Sigmoid colon (tissue), 4 donors: ENCODE results near the gene STXBP5.

Experiments
- CTCF ChIP-seq, 4 experiments: fragments of 450-650 bp in 3 of 4; fragments of 200-600 bp in 1 of 4; IDR thresholded peaks; one replicate each; pipeline ENCODE4 v1.5.1; 2016 to 2019; ENCODE audit warnings: antibody characterized with exemption in 4 of 4, mild to moderate bottlenecking in 3 of 4, moderate library complexity in 2 of 4
- EP300 ChIP-seq, 4 donors: sonication (generic); formaldehyde crosslinking; IDR thresholded peaks; one replicate each; pipeline ENCODE4 v1.6.1; 2017; ENCODE audit warnings: antibody characterized with exemption in 4 of 4
- POLR2A ChIP-seq, 2 donors: fragments of 450-650 bp; IDR thresholded peaks; one replicate each; pipeline ENCODE4 v1.6.1; 2016; ENCODE audit warnings: antibody characterized with exemption in 2 of 2, mild to moderate bottlenecking in 2 of 2, moderate library complexity in 2 of 2
- POLR2AphosphoS5 ChIP-seq, 4 donors: sonication (generic); formaldehyde crosslinking; IDR thresholded peaks; one replicate each; pipeline ENCODE4 v1.6.1; 2017; ENCODE audit warnings: antibody characterized with exemption in 4 of 4

GRCh38 chr6:147231589-147231988 lies 27.4 kb downstream of the STXBP5 start:
- TF ChIP-seq CTCF (IDR thresholded peaks at IDR 0.05) (no peak), POLR2A (IDR thresholded peaks at IDR 0.05) (no peak), POLR2AphosphoS5 (IDR thresholded peaks at IDR 0.05) (no peak), EP300 (IDR thresholded peaks at IDR 0.05) (no peak)
